ENCODE results near the gene SUN5. TPM values are rescaled to one million over a fixed set of nuclear protein-coding genes. Genes with fewer than 3 reads are reported as not detected.
"Not testable (repeated sequence)": the region's sequence is repeated elsewhere in the genome, so short reads cannot be mapped to it uniquely, and the experiment has no call there.

The SUN5 gene
- total RNA-seq, 1 donor from 2014 or later: not detected

GRCh38 chr20:32983459-32984112 is 20.6 kb downstream of the SUN5 start:
- intact Hi-C loops (cut with DNase I): no loop called here
- ATAC-seq: no peak
- DNase-seq (ENCODE audit: low spot score): no peak

- intact Hi-C loops (cut with DNase I): no loop called here
- no peak for DNase-seq (ENCODE audit: low spot score)
Observed at GRCh38 chr20:32982617-32983458, 21.4 kb downstream of the SUN5 start.

GRCh38 chr20:32980990-32981389 is 23.2 kb downstream of the SUN5 start:
- intact Hi-C loops (cut with DNase I): no loop called here
- ATAC-seq: no peak
- DNase-seq (ENCODE audit: low spot score): no peak

More at GRCh38 chr20:32982617-32983458, 21.4 kb downstream of the SUN5 start:
- ATAC-seq: no peak

GRCh38 chr20:32980131-32980941 is 23.9 kb downstream of the SUN5 start:
- intact Hi-C loops (cut with DNase I): no loop called here
- ATAC-seq: peak; percentile 79
- DNase-seq (ENCODE audit: low spot score): peak; percentile 84

DNA sequence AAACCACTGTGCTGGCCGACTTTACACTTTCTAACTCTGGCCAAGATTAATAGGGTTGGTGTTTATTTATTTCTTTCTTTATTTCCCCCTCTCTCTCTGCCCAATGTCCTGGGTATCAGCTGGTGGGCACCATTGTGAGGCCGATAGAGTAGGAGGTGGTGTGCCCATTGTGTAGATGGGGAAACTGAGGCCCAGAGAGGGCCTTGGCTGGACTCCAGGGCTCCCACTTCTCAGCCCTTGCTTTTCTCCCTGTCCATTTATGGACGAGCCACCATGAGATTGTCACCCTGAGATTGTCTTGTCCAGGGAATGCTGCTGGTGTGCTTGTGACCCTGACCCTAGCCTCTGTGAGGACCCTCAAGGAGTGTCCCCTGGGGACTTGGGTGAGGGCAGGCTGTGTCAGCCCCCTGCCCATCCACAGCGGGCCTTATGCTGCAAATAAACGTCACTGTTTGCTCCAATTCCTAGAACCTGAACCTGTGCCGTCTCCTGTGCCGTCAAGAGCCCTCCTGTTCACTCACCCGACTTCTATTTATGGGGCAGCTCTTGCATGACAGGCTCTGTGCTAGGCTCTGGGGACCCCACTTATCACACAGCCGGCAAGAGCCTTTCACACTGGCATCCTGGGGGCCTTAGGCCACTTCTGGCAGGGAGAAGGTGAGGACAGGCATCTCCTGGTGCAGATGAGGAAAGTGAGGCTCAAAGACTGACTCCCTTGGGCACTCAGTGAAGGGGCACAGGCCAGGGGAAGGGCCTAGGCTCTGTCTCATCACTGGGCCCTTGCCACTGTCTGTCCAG is 24.8 kb downstream of the SUN5 start:
- peak; percentile 46 for DNase-seq (ENCODE audit: low spot score)
- intact Hi-C loops (cut with DNase I): no loop called here
- peak; percentile 4 for ATAC-seq

- intact Hi-C loops (cut with DNase I): no loop called here
- ATAC-seq: no peak
- no peak for DNase-seq (ENCODE audit: low spot score)
Observed at GRCh38 chr20:32978009-32978335, 26.3 kb downstream of the SUN5 start.

GRCh38 chr20:32977281-32978008 is 26.8 kb downstream of the SUN5 start:
- intact Hi-C loops (cut with DNase I): no loop called here
- DNase-seq (ENCODE audit: low spot score) (no peak), ATAC-seq (no peak)

DNA sequence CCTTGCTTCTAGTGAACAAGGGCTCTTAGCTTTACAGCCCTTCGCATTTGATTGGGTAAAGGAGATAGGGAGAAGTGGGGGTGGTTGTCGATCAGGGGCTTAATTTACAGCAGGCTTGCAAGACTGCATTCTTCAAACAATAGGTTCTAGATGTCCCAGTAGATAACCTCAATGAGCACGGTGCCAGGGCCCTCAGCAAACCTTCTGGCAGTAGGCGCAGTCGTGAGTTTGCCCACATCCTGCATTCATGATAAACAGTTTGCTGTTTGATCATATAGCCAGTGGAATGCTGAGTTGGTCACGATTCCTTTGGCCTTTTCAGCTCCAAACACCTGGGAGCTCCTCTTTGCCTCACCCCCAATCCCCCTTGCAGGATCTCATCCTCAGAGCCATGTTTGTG is 27.5 kb downstream of the SUN5 start:
- ATAC-seq (no peak), DNase-seq (ENCODE audit: low spot score) (no peak)
- intact Hi-C loops (cut with DNase I): no loop called here

- DNase-seq (ENCODE audit: low spot score) (no peak), ATAC-seq (no peak)
- intact Hi-C loops (cut with DNase I): no loop called here
Observed at GRCh38 chr20:32975698-32976674, 28.2 kb downstream of the SUN5 start.

DNA sequence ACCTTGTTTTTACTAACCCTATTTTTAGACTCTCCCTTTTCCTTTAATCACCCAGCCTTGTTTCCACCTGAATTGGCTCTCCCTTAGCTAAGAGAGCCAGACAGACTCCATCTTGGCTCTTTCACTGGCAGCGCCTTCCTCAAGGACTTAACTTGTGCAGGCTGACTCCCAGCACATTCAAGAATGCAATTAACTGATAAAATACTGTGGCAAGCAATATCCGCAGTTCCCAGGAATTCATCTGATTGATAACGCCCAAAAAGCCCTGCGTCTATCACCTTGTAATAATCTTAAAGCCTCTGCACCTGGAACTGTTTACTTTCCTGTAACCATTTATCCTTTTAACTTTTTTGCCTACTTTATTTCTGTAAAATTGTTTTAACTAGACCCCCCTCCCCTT is 29.1 kb downstream of the SUN5 start:
- ATAC-seq; intact Hi-C loops (cut with DNase I); DNase-seq (ENCODE audit: low spot score): not testable (repeated sequence)

GRCh38 chr20:32974204-32975064 is 29.8 kb downstream of the SUN5 start:
- ATAC-seq; intact Hi-C loops (cut with DNase I); DNase-seq (ENCODE audit: low spot score): not testable (repeated sequence)

- DNase-seq (ENCODE audit: low spot score) (no peak), ATAC-seq (no peak)
- intact Hi-C loops (cut with DNase I): no loop called here
Observed at GRCh38 chr20:32973077-32973717, 31.0 kb downstream of the SUN5 start.

DNA sequence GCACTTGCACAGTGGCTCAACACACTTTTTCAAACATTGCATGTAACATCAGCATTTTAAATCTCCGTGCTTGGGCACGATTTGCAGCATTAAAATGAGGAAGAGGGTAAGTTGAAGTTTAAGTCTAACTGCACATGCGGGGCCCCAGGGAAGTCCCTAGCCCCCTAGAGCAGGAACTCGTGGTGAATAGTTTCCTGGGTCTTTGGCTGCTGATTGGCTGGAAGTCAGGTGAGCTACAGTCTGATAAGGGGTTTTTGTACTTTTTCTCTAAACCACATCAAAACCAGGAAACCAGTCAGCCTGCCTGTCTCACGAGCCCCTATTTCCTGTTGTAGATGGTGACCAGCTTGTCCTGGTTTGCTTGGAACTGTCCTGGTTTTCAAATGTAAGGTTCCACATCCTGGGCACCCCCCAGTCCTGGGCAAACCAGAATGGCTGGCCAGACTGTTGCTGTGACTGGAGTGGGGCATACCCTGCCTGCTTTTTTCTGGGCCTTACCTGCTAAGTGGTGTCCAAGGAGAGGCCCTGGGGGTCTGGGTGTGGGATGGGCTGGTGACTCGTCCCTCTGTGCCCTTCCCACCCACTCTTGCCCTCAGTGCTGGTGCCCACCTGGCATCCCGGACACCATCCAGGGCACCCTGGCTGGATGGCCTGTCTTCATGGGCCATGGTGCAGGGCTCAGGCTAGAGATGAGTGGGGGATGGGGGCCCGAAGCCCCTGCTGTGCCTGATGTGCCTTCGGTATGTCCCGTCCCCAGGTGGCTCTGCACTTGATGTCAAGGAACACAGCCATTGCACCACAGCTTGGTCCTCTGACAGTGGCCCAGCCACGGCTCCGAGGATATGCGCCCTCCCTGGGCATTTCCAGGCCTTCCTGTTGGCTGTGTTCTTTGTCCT is 31.8 kb downstream of the SUN5 start:
- ATAC-seq (no peak), DNase-seq (ENCODE audit: low spot score) (no peak)

GRCh38 chr20:32971703-32972161 is 32.5 kb downstream of the SUN5 start:
- intact Hi-C loops (cut with DNase I): no loop called here
- DNase-seq (ENCODE audit: low spot score) (peak; percentile 13), ATAC-seq (no peak)

More for the DNA sequence above, 31.8 kb downstream of the SUN5 start:
- intact Hi-C loops (cut with DNase I): no loop called here

DNA sequence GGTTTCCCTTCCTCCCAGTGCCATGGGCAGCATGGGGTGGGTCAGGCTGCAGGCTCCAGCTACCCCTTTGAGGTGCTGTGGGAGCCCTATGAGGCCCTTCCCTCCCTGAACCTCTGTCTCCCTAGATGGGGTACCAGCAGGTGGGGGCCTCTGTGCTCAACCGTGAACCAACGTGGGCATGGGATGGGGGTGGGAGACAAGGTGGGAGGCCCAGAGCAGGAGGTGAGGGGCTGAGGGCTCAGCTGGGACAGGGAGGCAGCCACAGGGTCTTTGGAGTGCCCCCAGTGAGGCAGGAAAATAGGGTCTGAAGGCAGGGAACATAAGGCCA is 33.3 kb downstream of the SUN5 start:
- ATAC-seq (no peak), DNase-seq (ENCODE audit: low spot score) (peak; percentile 39)
- intact Hi-C loops (cut with DNase I): no loop called here

Measured in sciatic nerve (tissue), 2 donors.